Vagina (tissue), 2 donors: ENCODE results near the gene INHBC.

Experiments
- POLR2A ChIP-seq, 2 donors: fragments of 450-650 bp; IDR thresholded peaks; one replicate each; pipeline ENCODE4 v1.6.1; 2017; ENCODE audit warnings: antibody characterized with exemption in 2 of 2, mild to moderate bottlenecking in 2 of 2, moderate library complexity in 2 of 2
- TF ChIP-seq, protein P1 (sequence below), 3 experiments: fragments of 450-650 bp in 2 of 3; fragments of 200-600 bp in 1 of 3; sonication (generic) in 1 of 3; IDR thresholded peaks; one replicate each; pipeline ENCODE4 v1.5.1; 2017 to 2019; ENCODE audit warnings: antibody characterized with exemption in 3 of 3, mild to moderate bottlenecking in 2 of 3, moderate library complexity in 2 of 3

DNA sequence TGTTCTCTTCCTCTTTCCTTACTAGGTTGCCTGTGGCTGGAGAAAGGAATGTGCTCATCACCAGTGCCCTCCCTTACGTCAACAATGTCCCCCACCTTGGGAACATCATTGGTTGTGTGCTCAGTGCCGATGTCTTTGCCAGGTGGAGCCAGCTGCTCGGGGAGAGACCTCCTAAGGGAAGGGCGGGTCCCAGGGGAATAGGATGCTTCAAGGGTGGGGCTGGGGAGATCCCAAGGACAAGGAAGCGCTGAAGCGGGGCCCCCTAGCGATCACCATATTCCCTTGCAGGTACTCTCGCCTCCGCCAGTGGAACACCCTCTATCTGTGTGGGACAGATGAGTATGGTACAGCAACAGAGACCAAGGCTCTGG lies 63.5 kb downstream of the INHBC start:
- TF ChIP-seq, protein P1, sequence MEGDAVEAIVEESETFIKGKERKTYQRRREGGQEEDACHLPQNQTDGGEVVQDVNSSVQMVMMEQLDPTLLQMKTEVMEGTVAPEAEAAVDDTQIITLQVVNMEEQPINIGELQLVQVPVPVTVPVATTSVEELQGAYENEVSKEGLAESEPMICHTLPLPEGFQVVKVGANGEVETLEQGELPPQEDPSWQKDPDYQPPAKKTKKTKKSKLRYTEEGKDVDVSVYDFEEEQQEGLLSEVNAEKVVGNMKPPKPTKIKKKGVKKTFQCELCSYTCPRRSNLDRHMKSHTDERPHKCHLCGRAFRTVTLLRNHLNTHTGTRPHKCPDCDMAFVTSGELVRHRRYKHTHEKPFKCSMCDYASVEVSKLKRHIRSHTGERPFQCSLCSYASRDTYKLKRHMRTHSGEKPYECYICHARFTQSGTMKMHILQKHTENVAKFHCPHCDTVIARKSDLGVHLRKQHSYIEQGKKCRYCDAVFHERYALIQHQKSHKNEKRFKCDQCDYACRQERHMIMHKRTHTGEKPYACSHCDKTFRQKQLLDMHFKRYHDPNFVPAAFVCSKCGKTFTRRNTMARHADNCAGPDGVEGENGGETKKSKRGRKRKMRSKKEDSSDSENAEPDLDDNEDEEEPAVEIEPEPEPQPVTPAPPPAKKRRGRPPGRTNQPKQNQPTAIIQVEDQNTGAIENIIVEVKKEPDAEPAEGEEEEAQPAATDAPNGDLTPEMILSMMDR (IDR thresholded peaks at IDR 0.05): no peak
- no peak for TF ChIP-seq POLR2A (IDR thresholded peaks at IDR 0.05)
